PC-9 (cell line): ENCODE measurements around the gene NPL. TPM values are rescaled to one million over a fixed set of nuclear protein-coding genes. Genes with fewer than 3 reads are reported as not detected.
A peak's percentile ranks its signal among the peaks of the same experiment; 100 is the strongest.

Source experiments
- BruUV-seq: library from RNA; stranded (reverse); fragments of 400-500 nt; replicated peaks from 2 replicates; lab custom pipeline; 2021; lab: Mats Ljungman, UMichigan
- CTCF ChIA-PET: fragments of 300-600 bp; sonication (Branson Sonifier 250); formaldehyde crosslinking; loops from one replicate; lab custom pipeline; 2022; ENCODE audit warnings: antibody characterized with exemption; lab: Charles Lee
- POLR2A ChIA-PET: fragments of 300-600 bp; sonication (Branson Sonifier 250); formaldehyde crosslinking; loops from one replicate; lab custom pipeline; 2022; ENCODE audit warnings: antibody characterized with exemption; ENCODE audit not compliant: unreplicated experiment; lab: Charles Lee
- DNase-seq, 2 experiments: peaks; one replicate each; pipeline versions ENCODE4 v3.0.0 to v3.0.0-alpha.2; 2015 to 2022; ENCODE audit warnings: mixed read lengths in 1 of 2
- H2AFZ ChIP-seq: fragments of 200-600 bp; sonication (generic); 2 replicates; pipeline ENCODE4 v1.8.1; 2017; ENCODE audit warnings: antibody characterized with exemption
- H3F3A ChIP-seq: fragments of 200-600 bp; sonication (generic); 2 replicates; pipeline ENCODE4 v1.8.1; 2017; ENCODE audit warnings: antibody characterized with exemption, mild to moderate bottlenecking, low read depth; ENCODE audit not compliant: insufficient read depth
- H3K27ac ChIP-seq: fragments of 200-600 bp; sonication (generic); 2 replicates; pipeline ENCODE4 v1.6.1; 2016; ENCODE audit warnings: mixed run types
- H3K27me3 ChIP-seq: fragments of 200-600 bp; sonication (generic); 2 replicates; pipeline ENCODE4 v1.6.1; 2016; ENCODE audit warnings: low read depth, mixed run types; ENCODE audit not compliant: insufficient read depth
- H3K36me3 ChIP-seq: fragments of 200-600 bp; sonication (generic); 2 replicates; pipeline ENCODE4 v1.6.1; 2016; ENCODE audit warnings: low read depth, mixed run types
- H3K4me1 ChIP-seq: fragments of 200-600 bp; sonication (generic); replicated peaks from 2 replicates; pipeline ENCODE4 v1.6.1; 2016; ENCODE audit warnings: mixed run types; ENCODE audit not compliant: insufficient read depth
- H3K4me2 ChIP-seq: fragments of 200-600 bp; sonication (generic); 2 replicates; pipeline ENCODE4 v1.6.1; 2017; ENCODE audit warnings: mixed run types
- H3K4me3 ChIP-seq: fragments of 200-600 bp; sonication (generic); 2 replicates; pipeline ENCODE4 v1.6.1; 2016; ENCODE audit warnings: mixed run types
- H3K79me2 ChIP-seq: fragments of 200-600 bp; sonication (generic); 2 replicates; pipeline ENCODE4 v1.6.1; 2017; ENCODE audit warnings: low read depth, mixed run types
- H3K9me2 ChIP-seq: fragments of 200-600 bp; sonication (generic); 2 replicates; pipeline ENCODE4 v1.8.1; 2017; ENCODE audit warnings: mild to moderate bottlenecking; ENCODE audit not compliant: insufficient read depth
- H3K9me3 ChIP-seq: fragments of 200-600 bp; sonication (generic); 2 replicates; pipeline ENCODE4 v1.8.1; 2016; ENCODE audit warnings: low read depth; ENCODE audit not compliant: insufficient read depth
- H4K20me1 ChIP-seq: fragments of 200-600 bp; sonication (generic); 2 replicates; pipeline ENCODE4 v1.8.1; 2017; ENCODE audit not compliant: insufficient read depth
- EZH2 ChIP-seq: fragments of 200-600 bp; sonication (generic); IDR thresholded peaks from 2 replicates; pipeline ENCODE4 v1.8.0; 2017; ENCODE audit warnings: antibody characterized with exemption, low read depth
- intact Hi-C: fragments of 100-400 bp; cut with micrococcal nuclease; formaldehyde crosslinking; loops from one replicate; pipeline ENCODE4 v1.10.0; 2022; ENCODE audit not compliant: unreplicated experiment
- total RNA-seq: library from RNA; stranded (reverse); gene quantifications from 2 replicates; pipeline ENCODE4 v1.2.3, GENCODE V29; 2021
- TF ChIP-seq, protein P1 (sequence below): fragments of 200-600 bp; sonication (generic); conservative IDR thresholded peaks from 2 replicates; pipeline ENCODE4 v1.6.1; 2017; ENCODE audit warnings: mixed run types, antibody characterized with exemption, mild to moderate bottlenecking, moderate library complexity

The NPL gene
- total RNA-seq, 1 experiment from 2014 or later = 2.3 TPM

- no peaks in the 10 kb centered on the region for H3K9me2 ChIP-seq
- peaks cover 39% of the 10 kb centered on the region for H3F3A ChIP-seq
- no peaks in the 10 kb centered on the region for H3K27me3 ChIP-seq
- intact Hi-C loops = loop anchor here (10.0 kb wide), 1 partner anchor 667 kb away; no protein-coding TSS in a partner anchor
- ChIA-PET CTCF (no interaction called here), POLR2A (no interaction called here)
- BruUV-seq = no TSS peak
- DNase-seq = no peak
- no peak overlapping the region for H2AFZ ChIP-seq
- no peak overlapping the region for H3K4me2 ChIP-seq
- no peak overlapping the region for H3K27ac ChIP-seq
- no peak overlapping the region for H3K4me3 ChIP-seq
- peaks cover 82% of the 10 kb centered on the region for H3K36me3 ChIP-seq
- no peak for TF ChIP-seq EZH2
- TF ChIP-seq, protein P1, sequence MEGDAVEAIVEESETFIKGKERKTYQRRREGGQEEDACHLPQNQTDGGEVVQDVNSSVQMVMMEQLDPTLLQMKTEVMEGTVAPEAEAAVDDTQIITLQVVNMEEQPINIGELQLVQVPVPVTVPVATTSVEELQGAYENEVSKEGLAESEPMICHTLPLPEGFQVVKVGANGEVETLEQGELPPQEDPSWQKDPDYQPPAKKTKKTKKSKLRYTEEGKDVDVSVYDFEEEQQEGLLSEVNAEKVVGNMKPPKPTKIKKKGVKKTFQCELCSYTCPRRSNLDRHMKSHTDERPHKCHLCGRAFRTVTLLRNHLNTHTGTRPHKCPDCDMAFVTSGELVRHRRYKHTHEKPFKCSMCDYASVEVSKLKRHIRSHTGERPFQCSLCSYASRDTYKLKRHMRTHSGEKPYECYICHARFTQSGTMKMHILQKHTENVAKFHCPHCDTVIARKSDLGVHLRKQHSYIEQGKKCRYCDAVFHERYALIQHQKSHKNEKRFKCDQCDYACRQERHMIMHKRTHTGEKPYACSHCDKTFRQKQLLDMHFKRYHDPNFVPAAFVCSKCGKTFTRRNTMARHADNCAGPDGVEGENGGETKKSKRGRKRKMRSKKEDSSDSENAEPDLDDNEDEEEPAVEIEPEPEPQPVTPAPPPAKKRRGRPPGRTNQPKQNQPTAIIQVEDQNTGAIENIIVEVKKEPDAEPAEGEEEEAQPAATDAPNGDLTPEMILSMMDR = no peak
- H4K20me1 ChIP-seq = peaks cover 32% of the 10 kb centered on the region
- H3K4me1 ChIP-seq = no peaks in the 10 kb centered on the region
- H3K79me2 ChIP-seq = peaks cover 25% of the 10 kb centered on the region; the same call in 1 of the 2 replicates
- no peaks in the 10 kb centered on the region for H3K9me3 ChIP-seq
Measured at GRCh38 chr1:182867861-182868260, 78.3 kb downstream of the NPL start.

- TF ChIP-seq EZH2 = no peak
- TF ChIP-seq, protein P1 = no peak
- Histone ChIP-seq H3K27me3 (no peaks in the 10 kb centered on the region), H3K27ac (peak overlapping the region; percentile 18; the same call in 1 of the 2 replicates), H2AFZ (no peak overlapping the region), H3K4me1 (no peaks in the 10 kb centered on the region), H3F3A (peaks cover 43% of the 10 kb centered on the region), H3K4me2 (no peak overlapping the region), H3K79me2 (peaks cover 22% of the 10 kb centered on the region; the same call in 1 of the 2 replicates), H3K9me3 (no peaks in the 10 kb centered on the region), H3K4me3 (no peak overlapping the region), H3K36me3 (peaks cover 91% of the 10 kb centered on the region), H4K20me1 (peaks cover 24% of the 10 kb centered on the region), H3K9me2 (no peaks in the 10 kb centered on the region)
- POLR2A ChIA-PET = no interaction called here
- intact Hi-C loops = loop anchor here (10.0 kb wide), 1 partner anchor 666 kb away; no protein-coding TSS in a partner anchor
- no TSS peak for BruUV-seq
- DNase-seq = no peak
- CTCF ChIA-PET = no interaction called here
Measured at GRCh38 chr1:182869241-182869666, 79.7 kb downstream of the NPL start.

DNA sequence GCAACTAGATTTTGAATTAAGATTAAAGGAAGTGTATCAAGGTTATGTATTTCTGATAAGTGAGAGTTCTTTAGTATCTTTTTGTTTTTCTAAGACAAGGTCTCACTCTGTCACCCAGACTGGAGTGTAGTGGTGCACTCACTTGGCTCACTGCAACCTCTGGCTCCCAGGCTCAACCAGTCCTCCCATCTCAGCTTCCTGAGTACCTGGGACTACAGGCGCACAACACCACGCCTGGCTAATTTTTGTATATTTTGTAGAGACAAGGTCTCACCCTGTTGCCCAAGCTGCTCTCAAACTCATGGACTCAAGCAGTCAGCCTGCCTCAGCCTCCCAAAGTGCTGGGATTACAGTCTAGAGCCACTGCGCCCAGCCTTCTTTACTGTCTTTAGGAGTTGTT lies 83.3 kb downstream of the NPL start:
- peaks cover 23% of the 10 kb centered on the region; the same call in 1 of the 2 replicates for H4K20me1 ChIP-seq
- H2AFZ ChIP-seq = no peak overlapping the region
- peaks cover 91% of the 10 kb centered on the region for H3K36me3 ChIP-seq
- no peak for TF ChIP-seq EZH2
- TF ChIP-seq, protein P1 = no peak
- no peak overlapping the region for H3K4me3 ChIP-seq
- H3K9me3 ChIP-seq = no peaks in the 10 kb centered on the region
- ChIA-PET CTCF (no interaction called here), POLR2A (no interaction called here)
- no TSS peak for BruUV-seq
- H3F3A ChIP-seq = peaks cover 30% of the 10 kb centered on the region; the same call in 1 of the 2 replicates
- intact Hi-C loops = loop anchor here (10.0 kb wide), 1 partner anchor 262 kb away; no protein-coding TSS in a partner anchor
- no peaks in the 10 kb centered on the region for H3K4me1 ChIP-seq
- H3K27ac ChIP-seq = no peak overlapping the region
- no peaks in the 10 kb centered on the region for H3K9me2 ChIP-seq
- no peaks in the 10 kb centered on the region for H3K27me3 ChIP-seq
- 0 out of 2 replicates have a peak, but pooled peaks cover 15% of the 10 kb centered on the region for H3K79me2 ChIP-seq
- no peak for DNase-seq
- H3K4me2 ChIP-seq = no peak overlapping the region
